ENCODE data around the gene OR56A5. TPM values are rescaled to one million over a fixed set of nuclear protein-coding genes. Genes with fewer than 3 reads are reported as not detected.

OR56A5 gene
- total and polyA plus RNA-seq, 8 donors, result not detected

- Histone ChIP-seq H3K27ac (no peak overlapping the region), H3K27me3 (no peaks in the 10 kb centered on the region), H3K4me3 (no peak overlapping the region), H3K4me1 (no peaks in the 10 kb centered on the region), H3K36me3 (no peaks in the 10 kb centered on the region), H3K9me3 (peaks cover 0 to 52% of the 10 kb centered on the region in 2 donors)
- intact Hi-C loops (cut with DNase I), result no loop called here
- no peak for DNase-seq
- no peak for ATAC-seq
- TF ChIP-seq CTCF (IDR thresholded peaks at IDR 0.05), result no peak
Measured at GRCh38 chr11:5933116-5933515, 35.2 kb downstream of the OR56A5 start.

DNA sequence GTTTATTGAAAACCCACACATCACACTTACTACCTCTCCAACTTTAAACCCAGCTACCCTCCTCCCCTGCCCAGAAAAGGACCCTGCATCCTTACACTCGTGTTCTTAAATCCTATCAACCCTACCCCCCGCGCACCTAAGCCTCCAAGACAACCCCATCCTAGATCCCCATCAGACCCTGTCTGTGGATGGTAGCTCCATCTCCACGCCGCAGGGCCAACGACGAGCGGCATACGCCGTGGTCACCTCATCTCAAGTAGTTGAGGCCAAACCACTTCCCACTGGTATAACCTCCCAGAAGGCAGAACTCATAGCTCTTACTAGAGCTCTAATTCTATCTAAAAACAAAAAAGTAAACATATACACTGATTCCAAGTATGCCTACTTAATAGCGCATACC, 35.6 kb downstream of the OR56A5 start:
- DNase-seq (no peak), ATAC-seq (no peak)
- peaks cover 0 to 55% of the 10 kb centered on the region in 2 donors for H3K9me3 ChIP-seq
- H3K4me3 ChIP-seq, result no peak overlapping the region
- H3K36me3 ChIP-seq, result no peaks in the 10 kb centered on the region
- H3K27ac ChIP-seq, result no peak overlapping the region
- no peaks in the 10 kb centered on the region for H3K27me3 ChIP-seq
- H3K4me1 ChIP-seq, result no peaks in the 10 kb centered on the region
- intact Hi-C loops (cut with DNase I), result no loop called here
- no peak for TF ChIP-seq CTCF (IDR thresholded peaks at IDR 0.05)

DNA sequence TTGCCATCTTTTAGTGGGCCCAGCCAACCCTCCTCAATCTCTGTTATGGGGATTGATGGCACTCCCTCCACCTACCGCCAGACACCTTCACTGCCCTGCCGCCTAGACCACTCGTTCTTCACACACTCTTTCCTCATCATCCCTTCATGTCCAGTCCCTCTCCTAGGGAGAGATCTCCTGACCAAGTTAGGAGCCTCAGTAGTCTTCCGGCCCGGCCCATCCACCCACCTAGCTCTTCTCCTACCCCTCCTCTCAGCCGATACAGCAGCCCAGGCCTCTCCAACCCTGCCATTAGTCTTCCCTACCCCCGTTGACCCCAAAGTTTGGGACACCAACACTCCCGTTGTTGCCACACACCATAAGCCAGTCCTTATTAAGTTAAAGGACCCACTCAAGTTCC, 37.2 kb downstream of the OR56A5 start:
- H3K27ac ChIP-seq, result no peak overlapping the region
- DNase-seq, result no peak
- TF ChIP-seq CTCF (IDR thresholded peaks at IDR 0.05), result no peak
- intact Hi-C loops (cut with DNase I), result no loop called here
- no peaks in the 10 kb centered on the region for H3K27me3 ChIP-seq
- H3K36me3 ChIP-seq, result no peaks in the 10 kb centered on the region
- H3K9me3 ChIP-seq, result peaks cover 0 to 45% of the 10 kb centered on the region in 2 donors
- H3K4me3 ChIP-seq, result no peak overlapping the region
- ATAC-seq, result no peak
- H3K4me1 ChIP-seq, result no peaks in the 10 kb centered on the region

GRCh38 chr11:5930614-5931013, 37.7 kb downstream of the OR56A5 start:
- intact Hi-C loops (cut with DNase I), result no loop called here
- DNase-seq, result no peak

More at GRCh38 chr11:5930614-5931013, 37.7 kb downstream of the OR56A5 start:
- no peaks in the 10 kb centered on the region for H3K27me3 ChIP-seq
- peaks cover 0 to 45% of the 10 kb centered on the region in 2 donors for H3K9me3 ChIP-seq
- H3K36me3 ChIP-seq, result no peaks in the 10 kb centered on the region
- ATAC-seq, result no peak
- no peak for TF ChIP-seq CTCF (IDR thresholded peaks at IDR 0.05)
- H3K27ac ChIP-seq, result no peak overlapping the region
- H3K4me1 ChIP-seq, result no peaks in the 10 kb centered on the region
- no peak overlapping the region for H3K4me3 ChIP-seq
